Endothelial cell of umbilical vein (primary cell): ENCODE results near the gene PYCR2. TPM values are rescaled to one million over a fixed set of nuclear protein-coding genes. Genes with fewer than 3 reads are reported as not detected.

Experiments
- BruUV-seq: library from RNA; stranded (reverse); fragments of 400-500 nt; replicated peaks from 2 replicates; lab custom pipeline; 2021; lab: Mats Ljungman, UMichigan
- CTCF ChIA-PET: fragments of 300-600, 350-600 bp; sonication (Branson Sonifier 250); formaldehyde crosslinking; loops from one replicate; lab custom pipeline; 2021; ENCODE audit warnings: antibody characterized with exemption, inconsistent platforms; lab: Charles Lee
- POLR2A ChIA-PET: fragments of 300-600, 350-600 bp; sonication (Branson Sonifier 250); formaldehyde crosslinking; loops from one replicate; lab custom pipeline; 2021; ENCODE audit warnings: antibody characterized with exemption, inconsistent platforms; lab: Charles Lee
- DNase-seq: peaks from one replicate; pipeline ENCODE4 v3.0.0-alpha.2; 2011; ENCODE audit warnings: low read depth, low spot score
- FAIRE-seq: peaks from 2 replicates; lab custom pipeline; 2011; peaks lifted over from hg19 to GRCh38; lab: Jason Lieb, UNC
- H2AFZ ChIP-seq: 2 replicates; pipeline ENCODE4 v1.6.0; 2012; ENCODE audit warnings: low read depth, low read length, control low read depth, inconsistent platforms
- H3K27ac ChIP-seq: 2 replicates; pipeline ENCODE4 v1.5.1; 2011; ENCODE audit warnings: low read depth, mild to moderate bottlenecking, control low read depth, low read length, moderate library complexity; ENCODE audit not compliant: insufficient read depth
- H3K27me3 ChIP-seq, 2 experiments: 2 replicates each; pipeline versions ENCODE4 v1.6.0 to v1.6.1; 2011; ENCODE audit warnings: low read length in 2 of 2, mixed read lengths in 1 of 2; ENCODE audit not compliant: control insufficient read depth in 2 of 2, insufficient read depth in 2 of 2
- H3K36me3 ChIP-seq, 2 experiments: 2 replicates in 1 of 2; 3 replicates in 1 of 2; pipeline ENCODE4 v1.5.1; 2011; ENCODE audit warnings: low read length in 2 of 2, mild to moderate bottlenecking in 1 of 2, moderate library complexity in 1 of 2; ENCODE audit not compliant: control insufficient read depth in 2 of 2, insufficient read depth in 2 of 2; ENCODE audit errors: extremely low read depth in 1 of 2
- H3K4me1 ChIP-seq: 3 replicates; pipeline ENCODE4 v1.5.1; 2011; ENCODE audit warnings: mild to moderate bottlenecking, low read length; ENCODE audit not compliant: control insufficient read depth, insufficient read depth; ENCODE audit errors: extremely low read depth
- H3K4me2 ChIP-seq: 2 replicates; pipeline ENCODE4 v1.6.1; 2011; ENCODE audit warnings: low read length, control low read depth, mixed read lengths; ENCODE audit not compliant: insufficient read depth
- H3K4me3 ChIP-seq, 3 experiments: fragments of 200-600 bp in 1 of 3; sonication (generic), shearing (Covaris generic) in 1 of 3; replicated peaks in 1 of 3; 2 replicates each; pipeline ENCODE4 v1.5.1; 2011 to 2016; ENCODE audit warnings: control low read depth in 3 of 3, low read length in 3 of 3, mild to moderate bottlenecking in 2 of 3, inconsistent platforms in 1 of 3, low read depth in 1 of 3, moderate library complexity in 1 of 3; ENCODE audit not compliant: insufficient read depth in 1 of 3
- H3K79me2 ChIP-seq: 2 replicates; pipeline ENCODE4 v1.6.0; 2012; ENCODE audit warnings: low read length, inconsistent platforms; ENCODE audit not compliant: control insufficient read depth, insufficient read depth
- H3K9ac ChIP-seq: replicated peaks from 2 replicates; pipeline ENCODE3; 2011; ENCODE audit warnings: low read length, control low read depth; ENCODE audit not compliant: insufficient read depth; ENCODE audit errors: extremely low read depth
- H3K9me1 ChIP-seq: replicated peaks from 3 replicates; pipeline ENCODE4 v1.6.0; 2011; ENCODE audit warnings: mild to moderate bottlenecking, low read length; ENCODE audit not compliant: control insufficient read depth, insufficient read depth; ENCODE audit errors: extremely low read depth
- H3K9me3 ChIP-seq: replicated peaks from 2 replicates; pipeline ENCODE4 v1.5.1; 2012; ENCODE audit warnings: low read length, inconsistent platforms; ENCODE audit not compliant: control insufficient read depth, insufficient read depth
- H4K20me1 ChIP-seq: replicated peaks from 2 replicates; pipeline ENCODE3; 2011; ENCODE audit warnings: mild to moderate bottlenecking, low read length; ENCODE audit not compliant: control insufficient read depth, insufficient read depth; ENCODE audit errors: extremely low read depth
- CTCF ChIP-seq, 2 donors: IDR thresholded peaks; 1 replicate in 1 of 2; 2 replicates in 1 of 2; pipeline ENCODE4 v1.5.1; 2011; ENCODE audit warnings: low read length in 2 of 2, mild to moderate bottlenecking in 2 of 2, moderate library complexity in 2 of 2, control low read depth in 1 of 2, inconsistent platforms in 1 of 2, low read depth in 1 of 2; ENCODE audit not compliant: insufficient read depth in 1 of 2; ENCODE audit errors: extremely low read depth in 1 of 2
- EZH2 ChIP-seq: IDR thresholded peaks from 2 replicates; pipeline ENCODE4 v1.6.1; 2012; ENCODE audit warnings: borderline replicate concordance, low read depth, mild to moderate bottlenecking, moderate library complexity, low read length, inconsistent platforms; ENCODE audit not compliant: severe bottlenecking
- FOS ChIP-seq: IDR thresholded peaks from 2 replicates; pipeline ENCODE4 v1.6.1; 2011; ENCODE audit warnings: mild to moderate bottlenecking, low read length, moderate library complexity, borderline replicate concordance; ENCODE audit not compliant: insufficient read depth
- GATA2 ChIP-seq: IDR thresholded peaks from 2 replicates; pipeline ENCODE4 v1.7.0; 2011; ENCODE audit warnings: low read depth, mild to moderate bottlenecking, moderate library complexity, mixed read lengths, low read length; ENCODE audit not compliant: insufficient read length, insufficient read depth
- JUN ChIP-seq: IDR thresholded peaks from 2 replicates; pipeline ENCODE4 v1.6.1; 2011; ENCODE audit warnings: borderline replicate concordance, low read depth; ENCODE audit not compliant: insufficient read length, insufficient read depth
- MAX ChIP-seq: IDR thresholded peaks from 2 replicates; pipeline ENCODE4 v1.6.1; 2011; ENCODE audit not compliant: insufficient read depth, insufficient read length
- MYC ChIP-seq: IDR thresholded peaks from one replicate; pipeline ENCODE4 v1.6.1; 2011; ENCODE audit warnings: mild to moderate bottlenecking, low read depth, low read length
- POLR2A ChIP-seq: IDR thresholded peaks from 2 replicates; pipeline ENCODE4 v1.6.1; 2012; ENCODE audit warnings: low read depth, mild to moderate bottlenecking, control low read depth, low read length
- POLR2AphosphoS5 ChIP-seq: IDR thresholded peaks from 2 replicates; pipeline ENCODE4 v1.6.1; 2012; ENCODE audit warnings: low read depth, mild to moderate bottlenecking, control low read depth, low read length, moderate library complexity; ENCODE audit not compliant: insufficient read depth
- dilution Hi-C: fragments of 300-500 bp; cut with MboI; formaldehyde crosslinking; loops from one replicate; pipeline ENCODE4 v1.15.0; 2019; ENCODE audit warnings: low sequenced_read_pairs; ENCODE audit not compliant: extremely low pct_ligation_motif_present
- intact Hi-C: fragments of 100-400 bp; cut with micrococcal nuclease; formaldehyde crosslinking; loops from one replicate; pipeline ENCODE4 v1.10.0; 2022
- polyA plus RNA-seq, 4 experiments: library from polyadenylated mRNA; depleted of rRNA in 3 of 4; stranded (reverse) in 3 of 4; unstranded in 1 of 4; fragments of >200 nt; gene quantifications; 2 replicates each; pipeline versions ENCODE4 v1.2.1 to v1.2.3, GENCODE V29; 2011 to 2012; ENCODE audit warnings: missing spikeins in 1 of 4
- total RNA-seq: library from RNA; stranded (reverse); gene quantifications from 2 replicates; pipeline ENCODE4 v1.2.3, GENCODE V29; 2021

Gene PYCR2
- total and polyA plus RNA-seq, 2 donors (not counting 3 experiments of a cell fraction or from before 2014, with no cell fraction given): 64.6 to 65.1 TPM

GRCh38 chr1:225872075-225872430 lies 52.0 kb downstream of the PYCR2 start:
- Histone ChIP-seq H4K20me1 (no peaks in the 10 kb centered on the region), H3K9ac (no peak overlapping the region), H3K4me2 (no peak overlapping the region), H3K79me2 (no peaks in the 10 kb centered on the region), H3K4me3 (no peak overlapping the region), H3K9me1 (no peaks in the 10 kb centered on the region), H3K4me1 (no peaks in the 10 kb centered on the region), H3K27me3 (no peaks in the 10 kb centered on the region), H3K9me3 (no peaks in the 10 kb centered on the region), H3K27ac (no peak overlapping the region), H2AFZ (no peak overlapping the region), H3K36me3 (peaks cover 1 to 5% of the 10 kb centered on the region in 2 experiments)
- DNase-seq (no peak), FAIRE-seq (no peak)
- ChIA-PET POLR2A (no interaction called here), CTCF (interaction anchor here (1.0 to 2.0 kb wide), 4 partner anchors 17 to 311 kb away, joined by 3 to 5 read pairs (median 4); partner anchors contain the start of genes LEFTY1 and SRP9)
- intact Hi-C loops (no loop called here), dilution Hi-C loops (no loop called here)
- no TSS peak for BruUV-seq
- TF ChIP-seq MAX: no peak
- TF ChIP-seq FOS: no peak
- TF ChIP-seq JUN: no peak
- no peak for TF ChIP-seq EZH2
- TF ChIP-seq POLR2A: no peak
- no peak for TF ChIP-seq GATA2
- no peak for TF ChIP-seq MYC
- no peak for TF ChIP-seq POLR2AphosphoS5
- TF ChIP-seq CTCF (IDR thresholded peaks at IDR 0.05; ENCODE audit: extremely low read depth in 1 of 2, insufficient read depth in 1 of 2, low read depth in 1 of 2, low read length in 2 of 2): no peak
